ENCODE results near the gene LARP4B. TPM values are rescaled to one million over a fixed set of nuclear protein-coding genes. Genes with fewer than 3 reads are reported as not detected.

The LARP4B gene
- total RNA-seq, 1 experiment from 2014 or later, result 122 TPM

DNA sequence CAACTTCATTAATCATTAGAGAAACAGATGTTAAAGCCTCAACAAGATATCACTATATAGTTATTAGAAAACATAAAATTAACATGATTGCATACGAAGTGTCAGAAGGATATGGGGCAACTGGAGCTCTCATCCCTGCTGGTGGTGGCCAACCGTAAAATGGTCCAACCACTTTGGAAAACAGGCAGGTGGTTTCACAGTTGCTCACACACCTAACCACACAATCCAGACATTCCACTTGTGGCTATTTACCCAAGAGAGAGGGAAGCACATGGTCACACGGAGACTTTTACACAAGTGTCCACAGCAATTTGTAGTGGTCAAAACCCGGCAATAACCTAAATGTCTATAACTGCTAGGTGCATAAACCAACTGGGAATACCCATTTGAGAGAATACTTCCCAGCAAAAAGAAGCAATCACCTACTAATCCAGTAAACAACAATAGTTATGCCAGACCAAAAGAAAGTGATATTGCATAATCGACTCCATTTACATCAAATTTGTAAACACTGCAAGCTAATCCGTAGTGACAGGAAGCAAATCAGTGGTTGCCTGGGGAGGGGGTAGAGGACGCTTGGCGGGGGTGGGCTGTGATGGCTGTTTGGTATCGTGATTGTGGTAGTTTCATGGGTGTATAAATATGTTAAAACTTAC is 91.8 kb downstream of the LARP4B start:
- no peak overlapping the region for H3K4me3 ChIP-seq (replicated peaks in 1 of 2; ENCODE audit: low read depth in 1 of 2, low read length in 2 of 2)
- peaks cover 84% of the 10 kb centered on the region for H3K79me2 ChIP-seq (ENCODE audit: insufficient read depth, low read length)
- ChIA-PET RAD21 (ENCODE audit: low non-redundant PET in 1 of 2, low total read pairs in 2 of 2, uncharacterized antibody in 2 of 2, unreplicated experiment in 2 of 2) (no interaction called here), POLR2A (no interaction called here), CTCF (no interaction called here)
- H3K27ac ChIP-seq (ENCODE audit: low read depth, low read length), result no peak overlapping the region
- H2AFZ ChIP-seq (ENCODE audit: low read depth, low read length, poor library complexity, severe bottlenecking), result no peak overlapping the region
- no peaks in the 10 kb centered on the region for H3K27me3 ChIP-seq (ENCODE audit: insufficient read depth, low read length)
- BruUV-seq (replicated peaks), result no TSS peak
- H3K4me2 ChIP-seq (ENCODE audit: low read length), result no peak overlapping the region
- ATAC-seq (no peak), DNase-seq (ENCODE audit: low read depth, low spot score) (no peak)
- peaks cover under 1% of the 10 kb centered on the region; the same call in 1 of the 2 replicates for H4K20me1 ChIP-seq (ENCODE audit: insufficient read depth)
- intact Hi-C loops (cut with micrococcal nuclease), result no loop called here
- no peaks in the 10 kb centered on the region for H3K9me3 ChIP-seq (ENCODE audit: control insufficient read depth in 1 of 2, insufficient read depth in 1 of 2, low read depth in 1 of 2, low read length in 2 of 2)
- H3K4me1 ChIP-seq (ENCODE audit: control insufficient read depth in 1 of 2, insufficient read depth in 2 of 2, low read length in 2 of 2), result peaks cover 0 to under 1% of the 10 kb centered on the region in 2 experiments; a peak in 1 of 4 replicates
- H3K9me2 ChIP-seq (ENCODE audit: insufficient read depth), result no peaks in the 10 kb centered on the region
- TF ChIP-seq, protein P1, sequence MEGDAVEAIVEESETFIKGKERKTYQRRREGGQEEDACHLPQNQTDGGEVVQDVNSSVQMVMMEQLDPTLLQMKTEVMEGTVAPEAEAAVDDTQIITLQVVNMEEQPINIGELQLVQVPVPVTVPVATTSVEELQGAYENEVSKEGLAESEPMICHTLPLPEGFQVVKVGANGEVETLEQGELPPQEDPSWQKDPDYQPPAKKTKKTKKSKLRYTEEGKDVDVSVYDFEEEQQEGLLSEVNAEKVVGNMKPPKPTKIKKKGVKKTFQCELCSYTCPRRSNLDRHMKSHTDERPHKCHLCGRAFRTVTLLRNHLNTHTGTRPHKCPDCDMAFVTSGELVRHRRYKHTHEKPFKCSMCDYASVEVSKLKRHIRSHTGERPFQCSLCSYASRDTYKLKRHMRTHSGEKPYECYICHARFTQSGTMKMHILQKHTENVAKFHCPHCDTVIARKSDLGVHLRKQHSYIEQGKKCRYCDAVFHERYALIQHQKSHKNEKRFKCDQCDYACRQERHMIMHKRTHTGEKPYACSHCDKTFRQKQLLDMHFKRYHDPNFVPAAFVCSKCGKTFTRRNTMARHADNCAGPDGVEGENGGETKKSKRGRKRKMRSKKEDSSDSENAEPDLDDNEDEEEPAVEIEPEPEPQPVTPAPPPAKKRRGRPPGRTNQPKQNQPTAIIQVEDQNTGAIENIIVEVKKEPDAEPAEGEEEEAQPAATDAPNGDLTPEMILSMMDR (IDR thresholded peaks at IDR 0.05 in 2 of 3, conservative IDR thresholded peaks at IDR 0.05 in 1 of 3; ENCODE audit: borderline replicate concordance in 1 of 3, insufficient read depth in 1 of 3, low read depth in 2 of 3, low read length in 2 of 3), result no peak
- TF ChIP-seq POLR2A (IDR thresholded peaks at IDR 0.05; ENCODE audit: borderline replicate concordance, extremely low read depth, insufficient read depth, insufficient read length) (no peak), POLR2AphosphoS5 (IDR thresholded peaks at IDR 0.05; ENCODE audit: low read depth, low read length) (no peak), ELF1 (IDR thresholded peaks at IDR 0.05; ENCODE audit: borderline replicate concordance, low read depth) (no peak), ZNF274 (IDR thresholded peaks at IDR 0.05; ENCODE audit: low read depth, low read length) (no peak), SRF (IDR thresholded peaks at IDR 0.05; ENCODE audit: low read depth) (no peak), TCF7L2 (IDR thresholded peaks at IDR 0.05; ENCODE audit: borderline replicate concordance, extremely low read depth, insufficient read depth, insufficient read length) (no peak), YY1 (IDR thresholded peaks at IDR 0.05; ENCODE audit: extremely low read depth, insufficient replicate concordance, low read depth, low read length) (no peak), EZH2 (IDR thresholded peaks at IDR 0.05) (no peak)
- TF ChIP-seq, protein P2, sequence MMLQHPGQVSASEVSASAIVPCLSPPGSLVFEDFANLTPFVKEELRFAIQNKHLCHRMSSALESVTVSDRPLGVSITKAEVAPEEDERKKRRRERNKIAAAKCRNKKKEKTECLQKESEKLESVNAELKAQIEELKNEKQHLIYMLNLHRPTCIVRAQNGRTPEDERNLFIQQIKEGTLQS (IDR thresholded peaks at IDR 0.05), result no peak
- TF ChIP-seq, protein P3, sequence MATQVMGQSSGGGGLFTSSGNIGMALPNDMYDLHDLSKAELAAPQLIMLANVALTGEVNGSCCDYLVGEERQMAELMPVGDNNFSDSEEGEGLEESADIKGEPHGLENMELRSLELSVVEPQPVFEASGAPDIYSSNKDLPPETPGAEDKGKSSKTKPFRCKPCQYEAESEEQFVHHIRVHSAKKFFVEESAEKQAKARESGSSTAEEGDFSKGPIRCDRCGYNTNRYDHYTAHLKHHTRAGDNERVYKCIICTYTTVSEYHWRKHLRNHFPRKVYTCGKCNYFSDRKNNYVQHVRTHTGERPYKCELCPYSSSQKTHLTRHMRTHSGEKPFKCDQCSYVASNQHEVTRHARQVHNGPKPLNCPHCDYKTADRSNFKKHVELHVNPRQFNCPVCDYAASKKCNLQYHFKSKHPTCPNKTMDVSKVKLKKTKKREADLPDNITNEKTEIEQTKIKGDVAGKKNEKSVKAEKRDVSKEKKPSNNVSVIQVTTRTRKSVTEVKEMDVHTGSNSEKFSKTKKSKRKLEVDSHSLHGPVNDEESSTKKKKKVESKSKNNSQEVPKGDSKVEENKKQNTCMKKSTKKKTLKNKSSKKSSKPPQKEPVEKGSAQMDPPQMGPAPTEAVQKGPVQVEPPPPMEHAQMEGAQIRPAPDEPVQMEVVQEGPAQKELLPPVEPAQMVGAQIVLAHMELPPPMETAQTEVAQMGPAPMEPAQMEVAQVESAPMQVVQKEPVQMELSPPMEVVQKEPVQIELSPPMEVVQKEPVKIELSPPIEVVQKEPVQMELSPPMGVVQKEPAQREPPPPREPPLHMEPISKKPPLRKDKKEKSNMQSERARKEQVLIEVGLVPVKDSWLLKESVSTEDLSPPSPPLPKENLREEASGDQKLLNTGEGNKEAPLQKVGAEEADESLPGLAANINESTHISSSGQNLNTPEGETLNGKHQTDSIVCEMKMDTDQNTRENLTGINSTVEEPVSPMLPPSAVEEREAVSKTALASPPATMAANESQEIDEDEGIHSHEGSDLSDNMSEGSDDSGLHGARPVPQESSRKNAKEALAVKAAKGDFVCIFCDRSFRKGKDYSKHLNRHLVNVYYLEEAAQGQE (IDR thresholded peaks at IDR 0.05; ENCODE audit: low read depth), result no peak
- H3K9ac ChIP-seq (ENCODE audit: low read length), result no peak overlapping the region
- peaks cover 28 to 34% of the 10 kb centered on the region in 2 experiments; a peak in 2 of 4 replicates for H3K36me3 ChIP-seq (ENCODE audit: control insufficient read depth in 1 of 2, insufficient read depth in 2 of 2, low read length in 2 of 2)

Measured in HCT116 (cell line).